Inferior parietal cortex (tissue), 1 donor: Measurements from ENCODE around the gene HECW1.

Experiments used
- DNase-seq: peaks from one replicate; pipeline ENCODE4 v3.0.0-alpha.2; 2016; ENCODE audit errors: extremely low spot score

HECW1 gene

GRCh38 chr7:43437001-43437400 lies 324.6 kb downstream of the HECW1 start:
- DNase-seq: no peak

- DNase-seq: no peak
Measured at GRCh38 chr7:43438897-43439479, 326.5 kb downstream of the HECW1 start.

GRCh38 chr7:43439631-43440401 lies 327.4 kb downstream of the HECW1 start:
- no peak for DNase-seq

- peak; percentile 47 for DNase-seq
Measured at GRCh38 chr7:43441231-43442130, 329.0 kb downstream of the HECW1 start.

- no peak for DNase-seq
Measured at GRCh38 chr7:43443381-43443780, 330.9 kb downstream of the HECW1 start.

GRCh38 chr7:43444711-43445578 lies 332.5 kb downstream of the HECW1 start:
- no peak for DNase-seq

- no peak for DNase-seq
Measured at GRCh38 chr7:43449577-43449976, 337.1 kb downstream of the HECW1 start.

GRCh38 chr7:43450894-43451293 lies 338.4 kb downstream of the HECW1 start:
- no peak for DNase-seq

- peak; percentile 67 for DNase-seq
Measured at GRCh38 chr7:43454936-43455518, 342.6 kb downstream of the HECW1 start.

GRCh38 chr7:43456200-43456599 lies 343.8 kb downstream of the HECW1 start:
- DNase-seq: no peak

- DNase-seq: no peak
Measured at GRCh38 chr7:43458330-43459018, 346.0 kb downstream of the HECW1 start.

- DNase-seq: no peak
Measured at GRCh38 chr7:43459019-43459337, 346.5 kb downstream of the HECW1 start.

- no peak for DNase-seq
Measured at GRCh38 chr7:43460733-43461348, 348.4 kb downstream of the HECW1 start.

- DNase-seq: no peak
Measured at GRCh38 chr7:43461349-43462024, 349.0 kb downstream of the HECW1 start.

- no peak for DNase-seq
Measured at GRCh38 chr7:43462836-43463235, 350.4 kb downstream of the HECW1 start.

- no peak for DNase-seq
Measured at GRCh38 chr7:43463401-43463980, 351.0 kb downstream of the HECW1 start.

- no peak for DNase-seq
Measured at GRCh38 chr7:43465581-43466554, 353.4 kb downstream of the HECW1 start.

GRCh38 chr7:43467406-43467805 lies 355.0 kb downstream of the HECW1 start:
- no peak for DNase-seq
